GM19452 (cell line): Measurements from ENCODE around the gene HUNK.

Experiments
- ATAC-seq: cut with Tn5 transposase; IDR thresholded peaks from one replicate; pipeline ENCODE4 v1.9.1; 2021; ENCODE audit not compliant: unreplicated experiment

Gene HUNK

GRCh38 chr21:31948676-31949075 lies 75.9 kb downstream of the HUNK start:
- no peak for ATAC-seq

GRCh38 chr21:31952828-31953227 lies 80.0 kb downstream of the HUNK start:
- ATAC-seq, result no peak

GRCh38 chr21:31957631-31958030 lies 84.8 kb downstream of the HUNK start:
- no peak for ATAC-seq

GRCh38 chr21:31959881-31960280 lies 87.1 kb downstream of the HUNK start:
- no peak for ATAC-seq

- no peak for ATAC-seq
Measured at GRCh38 chr21:31961027-31961426, 88.2 kb downstream of the HUNK start.

- no peak for ATAC-seq
Measured at GRCh38 chr21:31961704-31962103, 88.9 kb downstream of the HUNK start.

GRCh38 chr21:31964692-31965091 lies 91.9 kb downstream of the HUNK start:
- no peak for ATAC-seq

- ATAC-seq, result no peak
Measured at GRCh38 chr21:31967334-31967733, 94.5 kb downstream of the HUNK start.

GRCh38 chr21:31972622-31973021 lies 99.8 kb downstream of the HUNK start:
- ATAC-seq, result no peak

GRCh38 chr21:31973402-31973944 lies 100.7 kb downstream of the HUNK start:
- ATAC-seq, result no peak

- no peak for ATAC-seq
Measured at GRCh38 chr21:31974454-31974985, 101.7 kb downstream of the HUNK start.

- no peak for ATAC-seq
Measured at GRCh38 chr21:31975491-31975890, 102.7 kb downstream of the HUNK start.

- no peak for ATAC-seq
Measured at GRCh38 chr21:31977816-31978215, 105.0 kb downstream of the HUNK start.

GRCh38 chr21:31983120-31983519 lies 110.3 kb downstream of the HUNK start:
- no peak for ATAC-seq

GRCh38 chr21:31983554-31983953 lies 110.7 kb downstream of the HUNK start:
- ATAC-seq, result no peak

GRCh38 chr21:31985398-31985797 lies 112.6 kb downstream of the HUNK start:
- no peak for ATAC-seq

- ATAC-seq, result no peak
Measured at GRCh38 chr21:31986035-31986856, 113.4 kb downstream of the HUNK start.

- ATAC-seq, result no peak
Measured at GRCh38 chr21:31987696-31988095, 114.9 kb downstream of the HUNK start.

GRCh38 chr21:31988492-31989290 lies 115.9 kb downstream of the HUNK start:
- ATAC-seq, result no peak

- no peak for ATAC-seq
Measured at GRCh38 chr21:31991356-31992331, 118.8 kb downstream of the HUNK start.
